Parathyroid adenoma (tissue), 2 donors: Measurements from ENCODE around the gene MATN4.

Experiments
- H2AFZ ChIP-seq: fragments of 300-600 bp; sonication (generic); one replicate; pipeline ENCODE4 v1.7.0; 2017; ENCODE audit warnings: antibody characterized with exemption, mild to moderate bottlenecking
- H3K27ac ChIP-seq: fragments of 300-600 bp; sonication (generic); one replicate; pipeline ENCODE4 v1.7.0; 2017
- H3K27me3 ChIP-seq: fragments of 300-600 bp; sonication (generic); one replicate; pipeline ENCODE4 v1.7.0; 2017; ENCODE audit warnings: low read length; ENCODE audit not compliant: control insufficient read depth, insufficient read depth
- H3K36me3 ChIP-seq: fragments of 300-600 bp; sonication (generic); one replicate; pipeline ENCODE4 v1.7.0; 2017; ENCODE audit warnings: low read length; ENCODE audit not compliant: control insufficient read depth, insufficient read depth
- H3K4me1 ChIP-seq: fragments of 300-600 bp; sonication (generic); one replicate; pipeline ENCODE4 v1.7.0; 2017; ENCODE audit warnings: control low read depth
- H3K4me2 ChIP-seq: fragments of 300-600 bp; sonication (generic); one replicate; pipeline ENCODE4 v1.7.0; 2017; ENCODE audit warnings: low read length
- H3K4me3 ChIP-seq: fragments of 300-600 bp; sonication (generic); one replicate; pipeline ENCODE4 v1.7.0; 2017; ENCODE audit warnings: low read depth, low read length
- H3K79me2 ChIP-seq: fragments of 300-600 bp; sonication (generic); one replicate; pipeline ENCODE4 v1.7.0; 2017; ENCODE audit warnings: control low read depth
- H3K9ac ChIP-seq: fragments of 300-600 bp; sonication (generic); one replicate; pipeline ENCODE4 v1.7.0; 2017; ENCODE audit warnings: mild to moderate bottlenecking
- H3K9me3 ChIP-seq: fragments of 300-600 bp; sonication (generic); one replicate; pipeline ENCODE4 v1.7.0; 2017; ENCODE audit warnings: low read length; ENCODE audit not compliant: control insufficient read depth
- CTCF ChIP-seq: fragments of 300-600 bp; sonication (generic); IDR thresholded peaks from one replicate; pipeline ENCODE4 v1.7.0; 2017; ENCODE audit warnings: antibody characterized with exemption, mild to moderate bottlenecking
- donor health status: primary hyperparathyroidism.

Gene MATN4

GRCh38 chr20:45346851-45347250 lies 38.8 kb upstream of the MATN4 start:
- H3K27me3 ChIP-seq, result no peaks in the 10 kb centered on the region
- H3K4me3 ChIP-seq, result peak overlapping the region; percentile 75
- no peaks in the 10 kb centered on the region for H3K79me2 ChIP-seq
- no peak overlapping the region for H3K27ac ChIP-seq
- H3K4me1 ChIP-seq, result peaks cover 36% of the 10 kb centered on the region
- no peak for TF ChIP-seq CTCF
- no peak overlapping the region for H2AFZ ChIP-seq
- H3K9ac ChIP-seq, result no peak overlapping the region
- H3K4me2 ChIP-seq, result peak overlapping the region; percentile 92
- no peaks in the 10 kb centered on the region for H3K9me3 ChIP-seq
- no peaks in the 10 kb centered on the region for H3K36me3 ChIP-seq

GRCh38 chr20:45346291-45346718 lies 38.2 kb upstream of the MATN4 start:
- Histone ChIP-seq H3K27ac (no peak overlapping the region), H3K27me3 (no peaks in the 10 kb centered on the region), H3K9ac (no peak overlapping the region), H3K9me3 (no peaks in the 10 kb centered on the region), H2AFZ (no peak overlapping the region), H3K36me3 (no peaks in the 10 kb centered on the region), H3K4me2 (peak overlapping the region; percentile 28), H3K4me3 (peak overlapping the region; percentile 75), H3K4me1 (peaks cover 42% of the 10 kb centered on the region), H3K79me2 (no peaks in the 10 kb centered on the region)
- no peak for TF ChIP-seq CTCF

DNA sequence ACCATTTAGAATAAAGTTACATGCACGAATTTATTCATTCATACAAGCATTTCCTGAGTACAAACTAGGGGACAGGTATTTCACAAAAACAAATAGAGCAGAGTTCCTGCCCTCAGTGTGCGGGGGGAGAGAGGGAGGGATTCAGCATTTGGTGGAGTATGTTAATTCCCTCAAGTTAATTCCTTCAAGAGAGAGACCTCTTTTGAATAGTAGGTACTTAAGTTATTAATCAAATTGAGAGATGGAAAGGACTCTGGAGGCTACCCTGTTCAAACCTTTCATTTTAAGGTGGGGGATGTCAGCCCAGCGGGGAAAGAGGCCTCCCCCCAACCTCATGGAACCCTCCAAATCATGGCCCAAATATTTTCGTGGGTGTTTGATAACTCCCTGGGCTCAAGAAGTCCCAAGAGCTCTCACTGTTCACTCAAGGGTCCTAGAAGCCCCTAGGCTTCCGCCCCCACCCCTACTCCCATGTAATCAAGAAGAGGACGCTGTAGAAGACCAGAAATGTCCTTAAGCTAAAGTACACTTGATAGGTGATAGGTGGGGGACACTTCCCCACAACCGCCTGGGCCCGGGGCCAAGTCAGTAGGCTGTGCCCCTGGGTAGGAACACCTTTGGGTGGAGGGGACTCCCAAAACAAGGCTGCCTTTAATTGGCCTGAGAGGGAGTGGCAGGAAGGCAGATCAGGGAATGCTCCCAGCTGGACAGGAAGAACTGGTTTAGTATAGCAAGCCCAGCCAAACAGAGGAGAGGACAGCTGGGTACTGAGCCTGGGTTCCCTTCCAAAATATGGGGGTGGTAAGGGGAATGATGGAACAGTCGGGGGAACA lies 37.2 kb upstream of the MATN4 start:
- no peak for TF ChIP-seq CTCF
- Histone ChIP-seq H3K36me3 (no peaks in the 10 kb centered on the region), H3K79me2 (no peaks in the 10 kb centered on the region), H3K9me3 (no peaks in the 10 kb centered on the region), H3K9ac (no peak overlapping the region), H3K4me3 (peak overlapping the region; percentile 23), H3K4me1 (peaks cover 50% of the 10 kb centered on the region), H3K27me3 (no peaks in the 10 kb centered on the region), H2AFZ (no peak overlapping the region), H3K4me2 (peak overlapping the region; percentile 28), H3K27ac (no peak overlapping the region)

DNA sequence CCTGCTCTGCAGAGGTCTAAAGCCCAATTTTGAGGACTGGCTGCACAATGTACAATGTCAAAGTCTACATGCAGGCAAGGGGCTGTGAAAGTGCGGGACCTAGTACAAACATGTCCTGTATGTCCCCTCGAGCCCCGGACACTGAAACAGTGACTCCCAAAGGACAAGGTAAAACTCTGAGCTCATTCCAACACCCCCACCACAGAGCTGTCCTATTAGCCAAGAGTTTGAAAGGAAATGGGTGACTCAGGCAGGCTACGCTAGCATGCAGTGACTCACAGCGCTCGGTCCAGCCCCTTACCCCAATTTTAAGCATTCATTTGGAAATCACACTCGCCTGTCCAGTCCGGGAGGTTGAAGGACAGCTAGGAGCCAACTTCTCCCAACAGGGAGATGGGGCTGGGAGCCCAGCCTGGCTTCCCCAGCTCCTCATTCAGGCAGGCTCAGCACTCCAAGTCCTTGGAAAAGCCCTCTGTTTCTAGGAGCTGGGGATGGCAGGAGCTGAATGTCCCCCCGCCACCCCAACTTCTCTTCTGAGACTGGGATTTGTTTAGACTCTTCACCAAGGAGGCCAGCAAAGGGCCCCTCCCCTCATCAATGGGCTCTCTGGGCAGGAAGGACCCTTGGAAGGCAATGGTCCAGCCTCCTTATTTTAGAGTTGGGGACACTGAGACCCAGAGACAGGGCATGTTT lies 36.2 kb upstream of the MATN4 start:
- Histone ChIP-seq H3K36me3 (no peaks in the 10 kb centered on the region), H3K79me2 (no peaks in the 10 kb centered on the region), H3K9ac (no peak overlapping the region), H3K4me3 (no peak overlapping the region), H3K27me3 (no peaks in the 10 kb centered on the region), H2AFZ (no peak overlapping the region), H3K4me2 (peak overlapping the region; percentile 10), H3K27ac (no peak overlapping the region), H3K4me1 (peaks cover 56% of the 10 kb centered on the region), H3K9me3 (no peaks in the 10 kb centered on the region)
- TF ChIP-seq CTCF, result no peak
